ENCODE measurements around the gene FOXE1.

GRCh38 chr9:97855899-97856298, 2.9 kb downstream of the FOXE1 start:
- no peak for TF ChIP-seq EZH2phosphoT487 (IDR thresholded peaks at IDR 0.05; ENCODE audit: borderline replicate concordance, low read length)
- TF ChIP-seq, protein P1, sequence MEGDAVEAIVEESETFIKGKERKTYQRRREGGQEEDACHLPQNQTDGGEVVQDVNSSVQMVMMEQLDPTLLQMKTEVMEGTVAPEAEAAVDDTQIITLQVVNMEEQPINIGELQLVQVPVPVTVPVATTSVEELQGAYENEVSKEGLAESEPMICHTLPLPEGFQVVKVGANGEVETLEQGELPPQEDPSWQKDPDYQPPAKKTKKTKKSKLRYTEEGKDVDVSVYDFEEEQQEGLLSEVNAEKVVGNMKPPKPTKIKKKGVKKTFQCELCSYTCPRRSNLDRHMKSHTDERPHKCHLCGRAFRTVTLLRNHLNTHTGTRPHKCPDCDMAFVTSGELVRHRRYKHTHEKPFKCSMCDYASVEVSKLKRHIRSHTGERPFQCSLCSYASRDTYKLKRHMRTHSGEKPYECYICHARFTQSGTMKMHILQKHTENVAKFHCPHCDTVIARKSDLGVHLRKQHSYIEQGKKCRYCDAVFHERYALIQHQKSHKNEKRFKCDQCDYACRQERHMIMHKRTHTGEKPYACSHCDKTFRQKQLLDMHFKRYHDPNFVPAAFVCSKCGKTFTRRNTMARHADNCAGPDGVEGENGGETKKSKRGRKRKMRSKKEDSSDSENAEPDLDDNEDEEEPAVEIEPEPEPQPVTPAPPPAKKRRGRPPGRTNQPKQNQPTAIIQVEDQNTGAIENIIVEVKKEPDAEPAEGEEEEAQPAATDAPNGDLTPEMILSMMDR (IDR thresholded peaks at IDR 0.05; ENCODE audit: low read depth, low read length, poor library complexity, severe bottlenecking) = no peak

All from DOHH2 (cell line).